HFFc6 (cell line): Measurements from ENCODE around the gene EIF4A3. TPM values are rescaled to one million over a fixed set of nuclear protein-coding genes. Genes with fewer than 3 reads are reported as not detected.

ENCODE experiments used
- DNase-seq: peaks from one replicate; pipeline ENCODE4 v3.0.0-alpha.2; 2018
- H3K27ac Mint-ChIP-seq: 2 replicates; pipeline ENCODE4 v1.8.0; 2020; ENCODE audit warnings: mild to moderate bottlenecking, mixed read lengths
- H3K27me3 Mint-ChIP-seq: 2 replicates; pipeline ENCODE4 v1.8.0; 2021; ENCODE audit warnings: mild to moderate bottlenecking, moderate library complexity, mixed read lengths; ENCODE audit not compliant: insufficient read depth
- H3K36me3 Mint-ChIP-seq: 2 replicates; pipeline ENCODE4 v1.8.0; 2021; ENCODE audit warnings: low read depth, mixed read lengths
- H3K4me1 Mint-ChIP-seq: 2 replicates; pipeline ENCODE4 v1.8.0; 2020; ENCODE audit warnings: low read depth, mixed read lengths
- H3K4me3 Mint-ChIP-seq: 2 replicates; pipeline ENCODE4 v1.8.0; 2020; ENCODE audit warnings: mild to moderate bottlenecking, moderate library complexity, mixed read lengths
- H3K9me3 Mint-ChIP-seq: 2 replicates; pipeline ENCODE4 v1.8.0; 2020; ENCODE audit warnings: mild to moderate bottlenecking, mixed read lengths
- CTCF ChIP-seq: fragments of 200-600 bp; sonication (generic); IDR thresholded peaks from 2 replicates; pipeline ENCODE4 v1.5.0; 2021; ENCODE audit warnings: antibody characterized with exemption, mild to moderate bottlenecking
- long read RNA-seq: library from polyadenylated mRNA; unstranded; transcript quantifications from one replicate; pipeline ENCODE4 v2.0.0, GENCODE V29; 2019
- total RNA-seq, 6 experiments: library from RNA; stranded (reverse); fragmentation: NEBNext Ultra II Directional; extraction: Animal tissue kit (Norgen Biotek cat#: 25700); gene quantifications; 2 replicates in 1 of 6; 3 replicates in 5 of 6; pipeline ENCODE4 v1.2.3, GENCODE V29; 2021

The EIF4A3 gene
- total RNA-seq, result 10 to 100 TPM; 80.8 to 99.8 (median 88.4) TPM
- long read RNA-seq, transcript EIF4A3-201 (12 exons, 1,734 nt), result major isoform, 130 of 136 reads
- long read RNA-seq, partial matches to known transcripts, result 4 of 136 reads
- long read RNA-seq, other reads (novel, unspliced or antisense), result 1 of 136 reads

- DNase-seq, result peak; percentile 98
- peak within 1 kb of the TSS; percentile 96 for H3K27ac Mint-ChIP-seq
- H3K36me3 Mint-ChIP-seq, result no peaks in the 10 kb centered on the region; the same call in 1 of the 2 replicates
- no peak for TF ChIP-seq CTCF
- peak within 1 kb of the TSS; percentile 91 for H3K4me3 Mint-ChIP-seq
- peaks cover 42% of the 10 kb centered on the region for H3K4me1 Mint-ChIP-seq
- H3K27me3 Mint-ChIP-seq, result peaks cover 2% of the 10 kb centered on the region; the same call in 1 of the 2 replicates
- no peaks in the 10 kb centered on the region for H3K9me3 Mint-ChIP-seq
These were observed at the start of gene EIF4A3 for GRCh38 chr17:80147035-80147822. EIF4A3 (minus strand) TSS chr17:80147128; CDS start chr17:80146961, 167 bp downstream.

- Mint-ChIP-seq H3K36me3 (no peaks in the 10 kb centered on the region), H3K4me1 (no peaks in the 10 kb centered on the region), H3K27me3 (peaks cover 15% of the 10 kb centered on the region), H3K9me3 (no peaks in the 10 kb centered on the region), H3K27ac (no peak overlapping the region), H3K4me3 (no peak overlapping the region)
- TF ChIP-seq CTCF, result no peak
- DNase-seq, result no peak
These were observed 49.7 kb upstream of the EIF4A3 start for GRCh38 chr17:80196652-80197051.

GRCh38 chr17:80195671-80196529 lies 49.0 kb upstream of the EIF4A3 start:
- TF ChIP-seq CTCF, result peak; percentile 100
- H3K27me3 Mint-ChIP-seq, result peaks cover 17% of the 10 kb centered on the region
- no peak overlapping the region for H3K27ac Mint-ChIP-seq
- DNase-seq, result no peak
- no peaks in the 10 kb centered on the region for H3K4me1 Mint-ChIP-seq
- no peaks in the 10 kb centered on the region for H3K9me3 Mint-ChIP-seq
- H3K4me3 Mint-ChIP-seq, result no peak overlapping the region
- H3K36me3 Mint-ChIP-seq, result no peaks in the 10 kb centered on the region

GRCh38 chr17:80195141-80195540 lies 48.2 kb upstream of the EIF4A3 start:
- no peaks in the 10 kb centered on the region for H3K4me1 Mint-ChIP-seq
- H3K27me3 Mint-ChIP-seq, result peaks cover 18% of the 10 kb centered on the region
- no peaks in the 10 kb centered on the region for H3K36me3 Mint-ChIP-seq
- DNase-seq, result no peak
- no peak overlapping the region for H3K27ac Mint-ChIP-seq
- H3K4me3 Mint-ChIP-seq, result no peak overlapping the region
- H3K9me3 Mint-ChIP-seq, result no peaks in the 10 kb centered on the region
- TF ChIP-seq CTCF, result no peak

- Mint-ChIP-seq H3K27me3 (peaks cover 21% of the 10 kb centered on the region), H3K4me1 (peaks cover 5% of the 10 kb centered on the region; the same call in 1 of the 2 replicates), H3K4me3 (no peak overlapping the region), H3K27ac (no peak overlapping the region), H3K9me3 (no peaks in the 10 kb centered on the region), H3K36me3 (no peaks in the 10 kb centered on the region)
- no peak for TF ChIP-seq CTCF
- no peak for DNase-seq
These were observed 45.1 kb upstream of the EIF4A3 start for GRCh38 chr17:80191865-80192661.
